ENCODE data around the gene CDKL1. TPM values are rescaled to one million over a fixed set of nuclear protein-coding genes. Genes with fewer than 3 reads are reported as not detected.
"Not testable (repeated sequence)": the region's sequence is repeated elsewhere in the genome, so short reads cannot be mapped to it uniquely, and the experiment has no call there.

The CDKL1 gene
- total RNA-seq, 1 donor from 2014 or later, result 45.8 TPM

DNA sequence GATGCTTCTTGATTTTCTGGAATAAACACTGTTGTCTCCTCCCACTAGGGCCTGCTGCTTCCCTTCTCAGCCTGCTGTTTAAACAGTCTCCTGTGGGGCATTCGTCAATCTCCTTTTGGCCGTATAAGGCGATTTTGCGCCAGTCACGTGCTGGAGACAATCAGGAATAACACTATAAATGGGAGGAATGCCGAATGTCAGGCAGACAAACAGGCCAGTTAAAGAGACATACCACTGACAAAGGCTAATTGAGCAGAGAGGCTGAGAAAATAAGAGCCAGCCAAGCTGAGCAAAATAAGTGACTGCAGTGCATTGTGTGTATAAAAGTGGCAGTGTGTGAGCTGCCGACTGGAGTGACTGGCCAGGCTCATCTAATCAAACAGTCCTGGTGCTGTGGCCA is 61.3 kb downstream of the CDKL1 start:
- DNase-seq (ENCODE audit: low read depth, low spot score), result no peak

DNA sequence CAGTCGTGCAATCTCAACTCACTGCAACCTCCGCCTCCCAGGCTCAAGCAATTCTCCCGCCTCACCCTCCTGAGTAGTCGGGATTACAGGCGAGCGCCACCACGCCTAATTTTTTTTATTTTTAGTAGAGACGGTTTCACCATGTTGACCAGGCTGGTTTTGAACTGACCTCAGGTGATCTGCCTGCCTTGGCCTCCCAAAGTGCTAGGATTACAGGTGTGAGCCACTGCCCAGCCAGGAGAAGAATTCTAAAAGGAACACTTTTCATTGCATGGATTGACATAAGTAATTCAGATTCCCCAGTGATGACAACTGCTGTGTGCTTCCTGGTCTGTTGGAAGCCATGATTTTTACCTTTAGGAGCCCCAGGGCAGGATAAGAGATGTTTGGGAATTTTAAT is 62.5 kb downstream of the CDKL1 start:
- DNase-seq (ENCODE audit: low read depth, low spot score), result no peak

DNA sequence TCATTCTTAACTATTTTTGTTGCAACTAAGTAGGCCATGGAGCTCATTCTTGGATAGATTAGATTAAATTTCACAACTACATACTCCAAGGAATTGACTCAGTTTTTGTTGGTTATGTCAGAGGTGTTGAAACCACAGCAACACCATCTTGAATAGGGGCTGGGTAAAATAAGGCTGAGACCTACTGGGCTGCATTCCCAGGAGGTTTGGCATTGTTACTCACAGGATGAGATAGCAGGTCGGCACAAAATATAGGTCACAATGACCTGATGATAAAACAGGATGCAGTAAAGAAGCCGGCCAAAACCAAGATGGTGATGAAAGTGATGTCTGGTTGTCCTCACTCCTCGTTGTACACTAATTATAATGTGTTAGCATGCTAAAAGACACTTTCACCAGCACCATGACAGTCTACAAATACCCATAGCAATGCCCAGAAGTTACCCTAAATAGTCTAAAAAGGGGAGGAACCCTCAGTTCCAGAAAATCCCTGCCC is 63.6 kb downstream of the CDKL1 start:
- no peak for DNase-seq (ENCODE audit: low read depth, low spot score)

GRCh38 chr14:50331596-50331995 is 65.1 kb downstream of the CDKL1 start:
- DNase-seq (ENCODE audit: low read depth, low spot score), result no peak

- DNase-seq (ENCODE audit: low read depth, low spot score), result peak; percentile 90
Measured at GRCh38 chr14:50321009-50321660, 75.5 kb downstream of the CDKL1 start.

DNA sequence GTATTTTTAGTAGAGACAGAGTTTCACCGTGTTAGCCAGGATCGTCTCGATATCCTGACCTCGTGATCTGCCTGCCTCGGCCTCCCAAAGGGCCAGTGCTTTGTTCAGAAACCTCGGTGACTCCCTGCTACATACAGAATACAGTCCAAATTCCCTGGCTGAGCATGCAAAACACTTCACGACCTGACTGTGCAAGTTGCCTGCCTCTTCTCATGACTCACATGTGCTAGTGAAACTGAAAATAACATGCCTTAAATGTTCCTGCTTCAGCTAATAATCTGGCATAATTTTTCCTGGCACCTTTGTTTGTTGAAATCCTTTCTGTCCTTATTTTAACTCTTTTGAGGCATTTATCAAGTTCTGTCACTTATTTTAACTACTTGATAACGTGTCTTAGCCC is 76.4 kb downstream of the CDKL1 start:
- no peak for DNase-seq (ENCODE audit: low read depth, low spot score)

GRCh38 chr14:50319721-50320120 is 77.0 kb downstream of the CDKL1 start:
- no peak for DNase-seq (ENCODE audit: low read depth, low spot score)

DNA sequence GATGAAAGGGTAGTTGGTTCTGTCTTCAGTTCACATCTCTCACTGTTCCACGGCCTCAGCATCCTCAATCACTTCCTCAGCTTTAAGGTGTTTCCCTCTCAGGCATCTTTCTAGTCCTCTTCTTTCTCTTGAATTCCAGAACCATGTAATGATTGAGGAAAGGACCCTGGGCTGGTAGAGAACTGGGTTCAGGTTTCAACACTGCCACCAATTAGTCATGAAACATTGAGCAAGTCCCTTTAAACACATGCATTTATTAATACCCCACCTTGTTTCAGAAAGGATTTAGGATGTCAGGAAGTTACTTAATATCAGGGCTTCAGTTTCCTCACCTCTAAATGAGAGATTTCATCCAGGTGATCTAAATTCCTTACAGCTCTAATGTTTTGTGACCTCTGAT is 77.4 kb downstream of the CDKL1 start:
- DNase-seq (ENCODE audit: low read depth, low spot score), result no peak

- no peak for DNase-seq (ENCODE audit: low read depth, low spot score)
Measured at GRCh38 chr14:50318031-50318626, 78.6 kb downstream of the CDKL1 start.

DNA sequence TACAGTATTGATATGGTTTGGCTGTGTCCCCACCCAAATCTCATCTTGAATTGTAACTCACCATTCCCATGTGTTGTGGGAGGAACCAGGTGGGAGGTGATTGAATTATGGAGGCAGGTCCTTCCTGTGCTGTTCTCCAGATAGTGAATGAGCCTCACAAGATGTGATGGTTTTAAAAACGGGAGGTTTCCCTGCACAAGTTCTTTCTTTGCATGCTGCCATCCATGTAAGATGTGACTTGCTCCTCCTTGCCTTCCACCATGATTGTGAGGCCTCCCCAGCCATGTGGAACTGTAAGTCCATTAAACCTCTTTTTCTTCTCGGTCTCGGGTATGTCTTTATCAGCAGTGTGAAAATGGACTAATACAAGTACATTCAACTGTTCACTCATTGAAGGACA is 82.6 kb downstream of the CDKL1 start:
- DNase-seq (ENCODE audit: low read depth, low spot score), result not testable (repeated sequence)

- no peak for DNase-seq (ENCODE audit: low read depth, low spot score)
Measured at GRCh38 chr14:50312734-50313054, 84.0 kb downstream of the CDKL1 start.

DNA sequence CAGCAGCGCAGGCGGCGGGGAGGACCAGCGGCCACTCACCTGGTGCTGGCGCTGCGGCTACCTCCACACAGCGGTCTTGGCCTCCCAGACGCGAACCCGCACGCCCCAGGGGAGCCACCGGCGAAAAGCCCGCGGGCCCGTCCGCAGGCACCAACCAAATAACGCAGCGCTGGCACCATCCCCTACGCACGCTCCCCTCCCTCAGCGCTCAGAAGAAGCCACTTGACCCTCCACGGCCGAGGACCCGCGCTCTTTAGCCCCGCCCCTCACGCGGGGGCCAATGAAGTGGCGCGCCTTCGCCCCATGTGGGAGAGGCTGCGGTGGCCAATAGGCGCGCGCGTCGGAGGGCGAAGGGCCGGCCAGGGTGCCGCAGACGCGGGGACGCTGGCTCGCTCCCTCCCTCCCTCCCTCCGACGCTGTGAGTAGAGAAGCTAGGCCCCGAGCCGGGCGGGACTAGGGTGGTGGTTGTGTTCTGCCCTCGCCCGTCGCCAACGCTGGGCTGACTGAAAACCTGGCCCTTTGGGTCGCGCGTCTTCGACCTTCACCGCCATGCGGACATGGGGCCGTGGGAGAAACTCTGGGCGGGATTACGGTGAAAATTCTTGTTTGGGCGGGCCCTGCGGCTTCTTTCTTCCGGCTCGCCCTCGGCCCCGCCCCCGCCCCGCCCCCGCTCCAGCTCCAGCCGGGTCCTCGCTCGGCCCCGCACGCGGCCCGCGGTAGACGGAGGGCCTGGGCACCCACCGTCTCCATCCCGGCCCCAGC is 84.5 kb downstream of the CDKL1 start, which contains the start of the genes DMAC2L and L2HGDH:
Gene DMAC2L, plus strand, starts transcription at position 353 of the 762 bp plus-strand sequence. CDS start 9,164 bp downstream, outside the sequence.
Gene L2HGDH, minus strand, starts transcription at position 258 of the 762 bp plus-strand sequence. Its CDS starts 79 bp downstream, at position 179.
- peak; percentile 72 for DNase-seq (ENCODE audit: low read depth, low spot score)

DNA sequence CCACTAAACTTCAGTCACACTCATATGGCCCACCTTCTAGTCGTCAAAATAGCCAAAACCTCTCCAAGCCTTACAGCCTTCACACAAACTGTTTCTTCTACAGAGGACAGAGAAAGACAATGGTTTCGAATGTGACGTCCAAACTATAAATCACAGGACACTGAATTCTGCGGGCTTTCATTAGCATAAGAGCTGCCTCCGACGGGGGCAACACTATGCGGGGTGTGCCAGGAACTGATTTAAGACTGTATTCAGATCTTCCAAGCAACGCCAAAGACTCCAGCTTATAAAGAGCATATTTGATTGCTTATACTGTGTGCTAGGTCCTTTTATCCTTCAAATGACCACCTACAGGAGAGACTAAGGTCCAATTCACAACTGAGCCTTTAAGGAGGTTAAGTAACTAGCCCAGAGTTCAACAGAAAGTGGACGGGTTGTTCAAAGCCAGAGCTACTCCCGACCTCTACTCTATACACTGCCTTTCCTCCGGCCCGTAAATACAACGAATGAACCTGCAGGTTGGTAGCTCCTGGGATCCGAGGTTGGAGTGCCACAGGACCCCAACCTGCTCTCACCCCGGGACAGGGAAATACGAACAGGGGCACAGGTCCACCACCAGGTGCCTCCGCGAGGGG is 85.2 kb downstream of the CDKL1 start:
- no peak for DNase-seq (ENCODE audit: low read depth, low spot score)

GRCh38 chr14:50310445-50310844 is 86.2 kb downstream of the CDKL1 start:
- DNase-seq (ENCODE audit: low read depth, low spot score), result no peak

DNA sequence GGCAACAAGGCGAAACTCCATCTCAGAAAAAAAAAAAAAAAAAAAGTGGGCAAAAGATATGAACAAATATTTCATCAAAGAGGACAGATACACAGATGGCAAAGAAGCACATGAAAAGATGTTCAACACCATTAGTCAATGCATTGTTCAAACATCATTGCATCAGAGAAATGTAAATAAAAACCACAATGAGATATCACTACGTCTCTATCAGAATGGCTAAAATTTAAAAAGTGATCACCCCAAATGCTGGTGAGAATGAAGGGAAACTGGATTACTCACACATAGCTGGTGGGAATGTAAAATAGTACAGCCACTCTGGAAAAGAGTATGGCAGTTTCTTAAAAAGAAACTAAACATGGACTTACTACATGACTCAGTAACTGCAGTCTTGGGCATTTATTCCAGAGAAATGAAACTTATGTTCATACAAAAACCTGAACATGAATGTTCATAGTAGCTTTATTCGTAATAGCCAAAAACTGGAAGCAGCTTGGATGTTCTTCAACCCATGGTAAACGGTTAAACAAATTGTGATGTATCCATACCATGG is 88.2 kb downstream of the CDKL1 start:
- no peak for DNase-seq (ENCODE audit: low read depth, low spot score)

GRCh38 chr14:50303744-50304471 is 92.8 kb downstream of the CDKL1 start:
- no peak for DNase-seq (ENCODE audit: low read depth, low spot score)

- no peak for DNase-seq (ENCODE audit: low read depth, low spot score)
Measured at GRCh38 chr14:50301914-50302313, 94.8 kb downstream of the CDKL1 start.

GRCh38 chr14:50299585-50299984 is 97.1 kb downstream of the CDKL1 start:
- no peak for DNase-seq (ENCODE audit: low read depth, low spot score)

GRCh38 chr14:50290306-50290705 is 106.4 kb downstream of the CDKL1 start:
- DNase-seq (ENCODE audit: low read depth, low spot score), result no peak

DNA sequence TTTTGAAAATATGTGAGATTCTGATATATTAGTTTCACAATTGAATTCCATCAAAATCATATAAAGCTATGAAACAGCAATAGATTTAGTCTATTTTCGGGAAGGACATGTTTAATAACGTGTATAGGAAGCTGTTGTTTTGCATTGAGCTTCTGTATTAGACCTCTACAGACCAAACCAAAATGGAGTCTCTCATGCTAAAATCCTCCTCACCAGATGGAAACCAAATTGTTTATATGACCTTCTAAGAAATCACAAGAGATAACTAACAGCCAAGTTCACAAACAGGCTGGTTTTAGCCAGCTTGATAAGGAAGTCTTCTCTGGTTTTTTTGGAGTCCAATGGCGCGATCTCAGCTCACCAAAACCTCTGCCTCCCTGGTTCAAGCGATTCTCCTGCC is 108.5 kb downstream of the CDKL1 start:
- no peak for DNase-seq (ENCODE audit: low read depth, low spot score)

- DNase-seq (ENCODE audit: low read depth, low spot score), result no peak
Measured at GRCh38 chr14:50285861-50286260, 110.8 kb downstream of the CDKL1 start.
